ENCODE results near the gene GPR87. TPM values are rescaled to one million over a fixed set of nuclear protein-coding genes. Genes with fewer than 3 reads are reported as not detected.

Gene GPR87
- total and polyA plus RNA-seq, 9 of the 15 experiments (the other 6 are each of a cell fraction or from before 2014, with no cell fraction given): not detected

GRCh38 chr3:151319628-151320027 lies 3.0 kb upstream of the GPR87 start:
- POLR2A ChIA-PET: no interaction called here
- WGBS (ENCODE audit: insufficient coverage, low coverage, missing lambda C conversion rate): 1% methylated on average over 4 of the region's 4 CpGs
- H3K4me3 ChIP-seq: no peak overlapping the region
- H3K4me2 ChIP-seq (ENCODE audit: insufficient read depth, low read length): no peak overlapping the region
- H3K9me1 ChIP-seq (ENCODE audit: control insufficient read depth, insufficient read depth, low read length): no peaks in the 10 kb centered on the region
- CTCF ChIA-PET (ENCODE audit: low intra/inter-chr PET ratio): no interaction called here
- H3K4me1 ChIP-seq (replicated peaks in 1 of 2; ENCODE audit: control insufficient read depth in 2 of 2, insufficient read depth in 2 of 2, low read length in 2 of 2): no peaks in the 10 kb centered on the region
- FAIRE-seq (no peak), ATAC-seq (no peak), DNase-seq (ENCODE audit: extremely low read depth in 1 of 4, low spot score in 3 of 4) (no peak)
- no peaks in the 10 kb centered on the region for H3K36me3 ChIP-seq (ENCODE audit: control insufficient read depth, insufficient read depth, low read length)
- BruUV-seq (replicated peaks): no TSS peak
- intact Hi-C loops (cut with micrococcal nuclease) (no loop called here), in situ Hi-C loops (cut with MboI) (no loop called here)
- H3K9me3 ChIP-seq (replicated peaks; ENCODE audit: control insufficient read depth, insufficient read depth, low read depth, low read length): no peaks in the 10 kb centered on the region
- no peaks in the 10 kb centered on the region for H4K20me1 ChIP-seq (replicated peaks; ENCODE audit: control insufficient read depth, insufficient read depth, low read length)
- TF ChIP-seq ZNF282 (CRISPR knock-in tag; IDR thresholded peaks at IDR 0.05) (no peak), ZNF263 (CRISPR knock-in tag; IDR thresholded peaks at IDR 0.05; ENCODE audit: borderline replicate concordance) (no peak), NCOR1 (IDR thresholded peaks at IDR 0.05) (no peak), SAP30 (IDR thresholded peaks at IDR 0.05; ENCODE audit: borderline replicate concordance, insufficient read depth, low read depth, low read length, poor library complexity, severe bottlenecking) (no peak), ZNF639 (CRISPR knock-in tag; conservative IDR thresholded peaks at IDR 0.05 in 1 of 2, IDR thresholded peaks at IDR 0.05 in 1 of 2) (no peak), CCNT2 (IDR thresholded peaks at IDR 0.05; ENCODE audit: borderline replicate concordance, extremely low read depth, insufficient read length, low read depth, low read length) (no peak), ZNF79 (CRISPR knock-in tag; IDR thresholded peaks at IDR 0.05; ENCODE audit: low read depth) (no peak), BMI1 (IDR thresholded peaks at IDR 0.05; ENCODE audit: low read length) (no peak), SRSF3 (IDR thresholded peaks at IDR 0.05; ENCODE audit: insufficient read depth, low read length) (no peak)
- TF ChIP-seq, protein P1, sequence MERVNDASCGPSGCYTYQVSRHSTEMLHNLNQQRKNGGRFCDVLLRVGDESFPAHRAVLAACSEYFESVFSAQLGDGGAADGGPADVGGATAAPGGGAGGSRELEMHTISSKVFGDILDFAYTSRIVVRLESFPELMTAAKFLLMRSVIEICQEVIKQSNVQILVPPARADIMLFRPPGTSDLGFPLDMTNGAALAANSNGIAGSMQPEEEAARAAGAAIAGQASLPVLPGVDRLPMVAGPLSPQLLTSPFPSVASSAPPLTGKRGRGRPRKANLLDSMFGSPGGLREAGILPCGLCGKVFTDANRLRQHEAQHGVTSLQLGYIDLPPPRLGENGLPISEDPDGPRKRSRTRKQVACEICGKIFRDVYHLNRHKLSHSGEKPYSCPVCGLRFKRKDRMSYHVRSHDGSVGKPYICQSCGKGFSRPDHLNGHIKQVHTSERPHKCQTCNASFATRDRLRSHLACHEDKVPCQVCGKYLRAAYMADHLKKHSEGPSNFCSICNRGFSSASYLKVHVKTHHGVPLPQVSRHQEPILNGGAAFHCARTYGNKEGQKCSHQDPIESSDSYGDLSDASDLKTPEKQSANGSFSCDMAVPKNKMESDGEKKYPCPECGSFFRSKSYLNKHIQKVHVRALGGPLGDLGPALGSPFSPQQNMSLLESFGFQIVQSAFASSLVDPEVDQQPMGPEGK (CRISPR knock-in tag; IDR thresholded peaks at IDR 0.05; ENCODE audit: borderline replicate concordance): no peak
- TF ChIP-seq, protein P2, sequence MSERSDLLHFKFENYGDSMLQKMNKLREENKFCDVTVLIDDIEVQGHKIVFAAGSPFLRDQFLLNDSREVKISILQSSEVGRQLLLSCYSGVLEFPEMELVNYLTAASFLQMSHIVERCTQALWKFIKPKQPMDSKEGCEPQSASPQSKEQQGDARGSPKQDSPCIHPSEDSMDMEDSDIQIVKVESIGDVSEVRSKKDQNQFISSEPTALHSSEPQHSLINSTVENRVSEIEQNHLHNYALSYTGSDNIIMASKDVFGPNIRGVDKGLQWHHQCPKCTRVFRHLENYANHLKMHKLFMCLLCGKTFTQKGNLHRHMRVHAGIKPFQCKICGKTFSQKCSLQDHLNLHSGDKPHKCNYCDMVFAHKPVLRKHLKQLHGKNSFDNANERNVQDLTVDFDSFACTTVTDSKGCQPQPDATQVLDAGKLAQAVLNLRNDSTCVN (CRISPR knock-in tag; IDR thresholded peaks at IDR 0.05): no peak
- TF ChIP-seq, protein P3, sequence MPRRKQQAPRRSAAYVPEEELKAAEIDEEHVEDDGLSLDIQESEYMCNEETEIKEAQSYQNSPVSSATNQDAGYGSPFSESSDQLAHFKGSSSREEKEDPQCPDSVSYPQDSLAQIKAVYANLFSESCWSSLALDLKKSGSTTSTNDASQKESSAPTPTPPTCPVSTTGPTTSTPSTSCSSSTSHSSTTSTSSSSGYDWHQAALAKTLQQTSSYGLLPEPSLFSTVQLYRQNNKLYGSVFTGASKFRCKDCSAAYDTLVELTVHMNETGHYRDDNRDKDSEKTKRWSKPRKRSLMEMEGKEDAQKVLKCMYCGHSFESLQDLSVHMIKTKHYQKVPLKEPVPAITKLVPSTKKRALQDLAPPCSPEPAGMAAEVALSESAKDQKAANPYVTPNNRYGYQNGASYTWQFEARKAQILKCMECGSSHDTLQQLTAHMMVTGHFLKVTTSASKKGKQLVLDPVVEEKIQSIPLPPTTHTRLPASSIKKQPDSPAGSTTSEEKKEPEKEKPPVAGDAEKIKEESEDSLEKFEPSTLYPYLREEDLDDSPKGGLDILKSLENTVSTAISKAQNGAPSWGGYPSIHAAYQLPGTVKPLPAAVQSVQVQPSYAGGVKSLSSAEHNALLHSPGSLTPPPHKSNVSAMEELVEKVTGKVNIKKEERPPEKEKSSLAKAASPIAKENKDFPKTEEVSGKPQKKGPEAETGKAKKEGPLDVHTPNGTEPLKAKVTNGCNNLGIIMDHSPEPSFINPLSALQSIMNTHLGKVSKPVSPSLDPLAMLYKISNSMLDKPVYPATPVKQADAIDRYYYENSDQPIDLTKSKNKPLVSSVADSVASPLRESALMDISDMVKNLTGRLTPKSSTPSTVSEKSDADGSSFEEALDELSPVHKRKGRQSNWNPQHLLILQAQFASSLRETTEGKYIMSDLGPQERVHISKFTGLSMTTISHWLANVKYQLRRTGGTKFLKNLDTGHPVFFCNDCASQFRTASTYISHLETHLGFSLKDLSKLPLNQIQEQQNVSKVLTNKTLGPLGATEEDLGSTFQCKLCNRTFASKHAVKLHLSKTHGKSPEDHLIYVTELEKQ (CRISPR knock-in tag; IDR thresholded peaks at IDR 0.05): no peak
- peaks cover 8% of the 10 kb centered on the region in 2 experiments; a peak in 3 of 5 replicates for H3K27me3 ChIP-seq (ENCODE audit: control insufficient read depth in 2 of 2, insufficient read depth in 2 of 2, low read length in 2 of 2)
- no peaks in the 10 kb centered on the region for H3K79me2 ChIP-seq (ENCODE audit: control insufficient read depth, insufficient read depth, low read length)
- no peak overlapping the region for H3K27ac ChIP-seq (ENCODE audit: extremely low read depth, low read depth, low read length)
- no peak overlapping the region for H3K9ac ChIP-seq (ENCODE audit: insufficient read depth in 1 of 2, low read depth in 2 of 2, low read length in 2 of 2)
- no peak overlapping the region for H2AFZ ChIP-seq (ENCODE audit: low read depth, low read length)

Measured in K562 (cell line).